GM18520 (cell line): ENCODE results near the gene CDCP1.
"Not testable (repeated sequence)": the region's sequence is repeated elsewhere in the genome, so short reads cannot be mapped to it uniquely, and the experiment has no call there.

ENCODE experiments used
- ATAC-seq: cut with Tn5 transposase; IDR thresholded peaks from one replicate; pipeline ENCODE4 v1.9.1; 2021; ENCODE audit not compliant: unreplicated experiment

Gene CDCP1

GRCh38 chr3:45171283-45171682 is 25.1 kb upstream of the CDCP1 start:
- no peak for ATAC-seq

- no peak for ATAC-seq
Measured at GRCh38 chr3:45170096-45170495, 23.9 kb upstream of the CDCP1 start.

- no peak for ATAC-seq
Measured at GRCh38 chr3:45169125-45169904, 23.1 kb upstream of the CDCP1 start.

- no peak for ATAC-seq
Measured at GRCh38 chr3:45168451-45168850, 22.3 kb upstream of the CDCP1 start.

DNA sequence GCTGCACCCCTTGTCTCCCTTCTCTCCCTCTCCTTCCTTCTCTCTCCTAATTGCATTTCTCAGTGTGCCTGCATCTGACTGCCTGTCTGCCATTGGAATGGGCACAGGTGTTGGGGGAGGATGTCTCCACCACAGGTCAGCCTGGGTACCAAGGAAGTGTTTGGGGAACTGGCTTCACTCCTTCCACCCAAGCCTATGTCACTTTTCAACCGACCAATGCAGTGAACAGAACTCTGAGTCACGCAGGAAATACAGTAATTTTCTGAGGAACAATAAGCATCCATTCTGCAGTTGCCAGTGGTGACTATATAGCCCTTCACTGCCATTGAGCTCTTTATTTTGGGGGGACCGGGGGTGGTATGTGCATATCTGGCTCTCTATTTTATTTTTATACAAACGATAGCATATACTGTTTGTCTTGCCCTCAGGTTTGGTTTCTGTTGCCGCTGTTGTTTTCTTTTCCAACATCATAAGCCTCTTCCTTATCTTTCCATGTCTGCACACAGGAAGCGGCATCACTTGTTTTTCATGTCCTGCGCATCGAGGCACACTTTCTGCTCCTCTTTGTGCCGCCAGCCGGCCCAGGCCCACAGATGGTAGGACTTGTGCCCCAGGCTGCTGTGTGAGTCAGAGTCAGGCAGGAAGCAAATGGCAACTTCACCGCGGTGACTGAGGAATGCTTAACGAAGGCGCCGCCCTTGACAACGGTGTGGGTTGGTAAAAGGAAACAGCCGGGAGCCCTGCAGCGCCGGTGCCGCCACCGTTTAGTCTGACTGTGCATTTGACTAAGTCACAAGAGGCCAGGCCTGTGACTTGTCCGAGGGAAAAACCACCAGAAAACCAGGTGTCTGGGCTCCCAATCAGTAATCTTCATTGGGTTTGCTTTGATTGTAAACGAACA is 21.1 kb upstream of the CDCP1 start:
- ATAC-seq: peak; percentile 71

DNA sequence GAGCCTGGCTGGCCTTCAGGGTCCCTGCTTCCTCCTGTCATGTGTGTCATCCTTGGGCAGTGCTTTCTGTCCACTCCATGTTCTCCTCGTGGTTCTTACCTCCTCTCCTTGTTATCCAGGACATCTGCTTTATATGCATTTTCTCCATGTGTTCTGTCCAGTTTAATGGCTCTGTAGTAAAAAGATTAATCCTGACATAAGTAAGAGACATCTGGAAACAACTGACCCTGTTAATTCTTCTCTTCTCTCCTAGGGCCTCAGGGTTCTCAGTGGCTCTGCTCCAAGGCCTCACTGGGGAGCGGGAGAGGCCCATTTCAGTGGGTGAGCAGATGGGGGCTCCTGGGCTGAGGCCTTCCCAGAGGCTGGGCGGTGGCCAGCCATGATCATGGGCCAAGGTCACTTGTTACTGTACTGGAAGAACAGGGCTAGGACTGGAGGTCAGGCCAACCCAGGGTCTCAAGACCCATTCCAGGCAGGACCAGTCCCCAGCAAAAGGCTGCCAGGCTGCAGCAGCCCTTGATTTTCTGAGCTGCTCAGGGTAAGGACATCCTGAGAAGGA is 20.2 kb upstream of the CDCP1 start:
- no peak for ATAC-seq

- no peak for ATAC-seq
Measured at GRCh38 chr3:45165497-45166283, 19.5 kb upstream of the CDCP1 start.

GRCh38 chr3:45164056-45164455 is 17.9 kb upstream of the CDCP1 start:
- ATAC-seq: no peak

DNA sequence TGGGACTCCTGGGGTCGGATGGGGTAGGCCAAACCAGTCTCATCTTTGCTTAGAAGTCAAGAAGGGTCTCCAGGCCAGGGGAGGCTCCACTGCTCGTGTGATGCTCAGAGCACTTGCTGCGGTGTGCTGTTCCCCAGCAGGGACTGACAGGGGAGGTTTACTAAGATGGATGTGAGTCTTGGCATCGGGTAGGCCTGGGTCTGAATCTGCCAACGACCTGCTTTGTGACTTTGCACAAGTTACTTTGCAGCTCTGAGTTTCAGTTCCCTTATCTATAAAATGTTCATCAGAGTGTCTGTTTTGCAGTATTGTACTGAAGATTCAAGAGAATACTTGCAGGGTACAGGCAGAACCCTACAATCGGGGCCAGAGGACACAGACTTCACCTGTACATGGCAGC is 17.3 kb upstream of the CDCP1 start:
- no peak for ATAC-seq

- ATAC-seq: no peak
Measured at GRCh38 chr3:45154641-45155147, 8.5 kb upstream of the CDCP1 start.

DNA sequence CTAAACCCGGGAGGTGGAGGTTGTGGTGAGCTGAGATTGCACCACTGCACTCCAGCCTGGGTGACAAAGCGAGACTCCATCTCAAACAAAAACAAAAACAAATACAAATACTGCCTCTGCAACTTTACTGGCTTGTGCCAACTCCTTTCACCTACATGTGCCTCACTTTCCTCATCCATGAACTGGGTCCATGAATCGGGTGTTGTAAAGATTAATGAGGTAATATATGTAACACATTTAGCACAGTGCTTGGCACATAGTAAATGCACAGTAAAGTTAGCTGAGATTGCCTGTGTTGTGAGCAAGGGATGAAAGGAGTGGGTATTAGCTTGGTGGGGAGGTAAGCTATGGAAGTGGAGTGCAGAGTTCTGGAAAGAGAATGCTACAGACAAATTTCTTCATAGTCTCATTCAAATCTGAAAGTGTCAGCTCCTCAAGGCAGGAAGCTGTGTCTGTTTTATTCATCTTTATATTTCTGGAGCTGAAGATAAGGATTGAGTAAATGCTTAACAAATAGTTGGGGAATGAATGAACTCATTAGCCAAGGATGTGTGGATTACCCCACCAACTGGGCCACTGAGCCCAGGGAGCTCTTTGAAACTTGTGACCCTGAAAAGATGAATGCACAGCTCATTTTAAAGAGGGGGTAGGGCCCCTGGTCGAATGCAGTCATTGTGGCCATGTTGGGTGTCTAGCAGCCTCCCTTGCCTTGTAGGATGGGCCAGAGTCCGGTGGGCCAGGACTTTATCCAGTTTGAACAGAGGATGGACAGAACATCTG is 7.7 kb upstream of the CDCP1 start:
- ATAC-seq: no peak

DNA sequence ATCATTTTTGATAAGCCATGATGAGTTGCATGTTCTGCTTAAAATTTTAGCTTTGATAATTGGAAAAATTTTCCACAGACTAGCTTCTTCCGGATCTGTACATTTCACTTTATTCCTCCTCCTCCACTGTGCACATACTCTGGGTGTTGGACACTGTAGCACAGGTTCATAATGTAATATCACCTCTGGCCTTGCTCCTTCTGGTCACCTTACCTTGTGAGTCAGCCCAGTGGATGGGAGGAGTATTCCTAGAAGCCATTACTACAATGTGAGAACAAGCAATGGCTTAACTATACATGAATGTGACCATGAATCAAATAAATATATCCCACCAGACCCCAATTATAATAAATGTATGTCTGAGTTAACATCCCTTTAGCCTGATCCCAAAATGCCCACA is 6.1 kb upstream of the CDCP1 start:
- no peak for ATAC-seq

GRCh38 chr3:45151100-45151499 is 4.9 kb upstream of the CDCP1 start:
- no peak for ATAC-seq

GRCh38 chr3:45148921-45149320 is 2.7 kb upstream of the CDCP1 start:
- no peak for ATAC-seq

DNA sequence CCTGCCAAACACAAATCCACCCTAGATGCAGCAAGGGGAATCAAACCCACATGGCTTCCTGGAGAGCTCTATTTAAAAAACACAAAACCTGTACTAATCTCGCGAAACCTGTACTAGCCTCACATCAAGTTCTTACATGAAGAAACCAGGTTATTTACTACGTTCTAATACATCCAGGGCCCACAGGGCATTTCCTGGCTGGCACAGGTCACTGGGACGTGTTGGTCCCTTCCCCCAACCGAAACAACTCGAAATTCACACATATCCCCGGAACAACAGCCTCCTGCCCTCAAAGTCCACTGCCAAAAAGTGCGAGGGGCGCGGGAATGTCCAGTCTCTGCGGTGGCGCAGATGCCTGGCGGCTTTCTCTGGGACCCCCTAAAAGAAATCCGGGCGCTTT is 955 bp downstream of the CDCP1 start:
- no peak for ATAC-seq

GRCh38 chr3:45143673-45144671 is 2.2 kb downstream of the CDCP1 start:
- ATAC-seq: no peak

DNA sequence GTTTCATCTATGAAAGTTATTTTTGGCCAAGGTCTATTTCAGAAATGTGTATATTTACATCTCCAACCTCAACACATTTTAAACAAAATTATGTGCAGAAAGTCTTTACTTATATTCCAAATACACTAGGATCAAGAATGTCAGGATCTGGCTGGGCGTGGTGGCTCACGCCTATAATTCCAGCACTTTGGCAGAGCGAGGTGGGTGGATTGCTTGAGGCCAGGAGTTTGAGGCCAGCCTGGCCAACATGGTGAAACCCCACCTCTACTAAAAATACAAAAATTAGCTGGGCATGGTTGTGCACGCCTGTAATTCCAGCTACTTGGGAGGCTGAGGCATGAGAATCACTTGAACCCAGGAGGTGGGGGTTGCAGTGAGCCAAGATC is 5.4 kb downstream of the CDCP1 start:
- not testable (repeated sequence) for ATAC-seq

DNA sequence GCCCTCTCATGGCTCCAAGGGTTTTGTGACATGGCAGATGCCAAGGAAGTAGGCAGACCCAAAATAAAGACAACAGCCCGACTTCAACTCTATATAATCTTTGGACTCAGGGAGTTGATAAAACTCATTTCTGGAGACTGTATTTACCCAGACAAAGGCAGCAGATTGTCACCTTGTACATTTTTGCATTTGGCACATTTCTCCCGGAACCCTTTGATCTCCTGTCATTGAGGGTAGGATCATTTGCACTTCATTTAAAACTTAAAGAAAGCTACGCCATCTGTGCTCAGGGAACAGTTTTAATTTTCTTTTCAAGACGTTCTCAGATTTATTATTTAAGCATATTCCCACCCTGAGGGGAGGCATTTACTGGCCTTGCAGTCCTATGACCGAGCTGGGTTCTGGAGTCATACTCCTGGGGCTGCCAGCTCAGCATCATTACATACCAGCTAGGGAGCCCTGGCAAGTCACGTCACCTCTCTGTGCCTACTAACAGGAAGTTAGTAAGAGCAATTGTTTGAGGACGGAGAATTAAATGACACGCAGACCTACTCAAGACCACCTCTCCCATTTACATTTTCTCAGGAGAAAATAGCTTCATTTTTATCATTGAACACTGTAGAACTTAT is 5.9 kb downstream of the CDCP1 start:
- ATAC-seq: no peak
